GM18861 (cell line): Measurements from ENCODE around the gene PSAP.

ENCODE experiments used
- ATAC-seq: cut with Tn5 transposase; IDR thresholded peaks from one replicate; pipeline ENCODE4 v1.9.1; 2021; ENCODE audit not compliant: unreplicated experiment

The PSAP gene

DNA sequence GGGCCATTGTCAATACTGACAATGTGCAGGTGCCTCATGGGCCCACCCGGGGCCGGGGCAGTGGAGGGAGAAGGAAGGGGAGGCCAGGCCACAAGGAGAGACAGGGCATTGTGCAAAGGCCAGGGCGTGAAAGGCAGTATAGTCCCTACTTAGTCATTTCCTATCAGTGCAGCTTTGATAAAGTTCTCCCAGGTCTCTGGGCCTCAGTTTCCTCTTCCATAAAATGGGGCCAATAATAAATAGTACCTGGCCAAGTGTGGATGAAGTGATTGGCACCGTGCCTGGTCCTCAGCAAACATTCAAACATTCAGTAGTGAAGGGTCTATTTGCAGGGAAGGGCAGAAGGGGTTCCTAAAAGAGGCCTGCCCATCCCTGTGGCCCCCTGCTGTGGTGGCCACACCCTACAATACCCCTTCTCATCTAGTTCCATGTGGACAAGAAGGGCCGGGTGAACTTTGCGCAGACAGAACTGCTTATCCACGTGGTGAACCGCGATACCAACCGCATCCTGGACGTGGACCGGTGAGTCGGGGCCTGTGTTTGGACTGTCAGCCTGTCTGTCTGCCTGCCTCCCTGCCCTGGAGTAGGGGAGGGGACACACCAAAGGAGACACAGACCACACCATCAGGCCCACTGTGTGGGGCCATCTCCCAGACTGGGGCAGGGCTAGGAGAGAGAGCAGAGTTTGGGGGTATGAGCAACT is 40.9 kb downstream of the PSAP start:
- no peak for ATAC-seq

GRCh38 chr10:71809628-71810027 is 41.4 kb downstream of the PSAP start:
- ATAC-seq = no peak

DNA sequence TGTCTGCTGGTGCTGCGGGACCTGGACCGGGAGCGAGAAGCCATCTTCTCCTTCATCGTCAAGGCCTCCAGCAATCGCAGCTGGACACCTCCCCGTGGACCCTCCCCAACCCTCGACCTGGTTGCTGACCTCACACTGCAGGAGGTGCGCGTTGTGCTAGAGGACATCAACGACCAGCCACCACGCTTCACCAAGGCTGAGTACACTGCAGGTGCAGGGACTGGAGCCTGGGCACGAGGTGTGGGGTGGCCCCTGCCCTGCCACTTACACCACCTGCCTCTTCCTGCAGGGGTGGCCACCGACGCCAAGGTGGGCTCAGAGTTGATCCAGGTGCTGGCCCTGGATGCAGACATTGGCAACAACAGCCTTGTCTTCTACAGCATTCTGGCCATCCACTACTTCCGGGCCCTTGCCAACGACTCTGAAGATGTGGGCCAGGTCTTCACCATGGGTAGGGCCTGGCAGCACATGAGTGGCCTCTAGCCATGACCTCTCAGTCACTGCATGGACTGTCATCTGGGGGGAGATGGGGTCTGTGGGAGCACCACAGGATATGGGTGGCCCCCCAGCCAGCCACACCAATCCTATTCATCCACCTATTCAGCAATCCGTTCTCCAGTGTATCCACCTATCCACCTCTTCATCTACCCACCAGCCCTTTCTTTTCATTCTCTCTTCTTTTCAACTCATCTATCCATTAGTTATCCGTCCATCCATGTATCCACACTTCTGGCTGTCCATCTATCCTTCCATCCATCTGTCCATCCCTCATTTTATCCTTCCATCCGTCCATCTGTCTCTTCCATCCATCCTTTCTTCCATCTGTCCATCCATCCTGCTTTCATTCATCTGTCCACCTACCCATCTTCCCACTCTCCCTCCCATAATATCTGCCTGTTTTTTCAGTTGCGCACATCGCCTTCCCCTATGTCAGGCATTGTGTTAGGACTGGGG is 43.2 kb downstream of the PSAP start:
- no peak for ATAC-seq

DNA sequence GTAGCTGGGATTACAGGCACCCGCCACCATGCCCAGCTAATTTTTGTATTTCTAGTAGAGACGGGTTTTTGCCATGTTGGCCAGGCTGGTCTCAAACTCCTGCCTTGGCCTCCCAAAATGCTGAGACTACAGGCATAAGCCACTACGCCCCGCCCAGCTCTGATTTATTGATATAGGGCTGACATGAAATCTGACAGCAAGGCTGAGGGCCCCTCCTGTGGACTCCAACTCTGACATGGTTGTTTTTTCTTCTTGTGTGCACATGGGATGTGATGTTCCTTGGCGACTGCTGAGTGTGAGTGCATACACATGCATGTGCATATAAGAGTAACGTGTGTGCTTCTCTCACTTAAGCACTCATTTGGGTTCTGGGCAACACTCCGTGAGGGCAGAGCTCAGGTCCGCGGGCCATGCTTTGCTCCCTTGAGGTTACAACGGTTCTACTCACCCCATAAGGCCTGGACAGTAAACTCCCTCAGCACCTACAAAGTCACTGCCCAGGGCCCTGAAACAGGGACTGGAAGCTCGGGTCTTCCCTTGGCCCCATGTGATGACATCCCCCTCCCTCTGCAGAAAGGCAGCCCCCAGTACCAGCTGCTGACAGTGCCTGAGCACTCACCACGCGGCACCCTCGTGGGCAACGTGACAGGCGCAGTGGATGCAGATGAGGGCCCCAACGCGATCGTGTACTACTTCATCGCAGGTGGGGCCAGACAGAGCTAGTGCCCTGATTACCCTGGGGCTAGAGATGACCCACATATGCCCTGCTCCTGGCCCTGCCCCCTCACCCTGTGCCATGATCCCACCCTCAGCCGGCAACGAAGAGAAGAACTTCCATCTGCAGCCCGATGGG is 44.1 kb downstream of the PSAP start:
- no peak for ATAC-seq

DNA sequence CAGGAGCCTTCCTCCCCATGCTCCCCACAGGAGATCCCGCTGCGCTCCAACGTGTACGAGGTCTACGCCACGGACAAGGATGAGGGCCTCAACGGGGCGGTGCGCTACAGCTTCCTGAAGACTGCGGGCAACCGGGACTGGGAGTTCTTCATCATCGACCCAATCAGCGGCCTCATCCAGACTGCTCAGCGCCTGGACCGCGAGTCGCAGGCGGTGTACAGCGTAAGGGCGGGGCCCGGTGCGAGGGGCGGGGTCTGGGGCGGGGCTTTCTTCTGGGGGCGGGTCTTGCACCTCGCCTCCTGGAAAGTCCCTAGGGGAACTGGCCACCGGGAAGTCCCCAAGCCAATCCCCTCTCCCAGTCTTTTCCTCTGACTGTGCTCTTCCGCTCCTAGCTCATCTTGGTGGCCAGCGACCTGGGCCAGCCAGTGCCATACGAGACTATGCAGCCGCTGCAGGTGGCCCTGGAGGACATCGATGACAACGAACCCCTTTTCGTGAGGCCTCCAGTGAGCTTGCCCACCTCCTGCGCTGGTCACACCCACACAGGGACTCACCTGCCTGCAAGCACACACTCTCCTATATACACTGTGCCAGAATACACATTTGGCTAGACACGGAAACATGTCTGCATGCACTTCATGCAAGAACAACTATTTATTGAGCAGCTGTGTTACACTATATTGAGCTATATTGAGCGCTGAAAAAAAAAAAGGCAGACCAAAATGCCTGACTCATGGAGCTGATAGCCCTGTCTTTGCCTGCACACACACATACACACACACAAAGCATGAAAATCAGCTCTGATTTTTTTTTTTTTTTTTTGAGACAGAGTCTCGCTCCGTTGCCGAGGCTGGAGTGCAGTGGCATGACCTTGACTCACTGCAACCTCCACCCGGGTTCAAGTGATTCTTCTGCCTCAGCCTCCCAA is 45.0 kb downstream of the PSAP start:
- no peak for ATAC-seq

DNA sequence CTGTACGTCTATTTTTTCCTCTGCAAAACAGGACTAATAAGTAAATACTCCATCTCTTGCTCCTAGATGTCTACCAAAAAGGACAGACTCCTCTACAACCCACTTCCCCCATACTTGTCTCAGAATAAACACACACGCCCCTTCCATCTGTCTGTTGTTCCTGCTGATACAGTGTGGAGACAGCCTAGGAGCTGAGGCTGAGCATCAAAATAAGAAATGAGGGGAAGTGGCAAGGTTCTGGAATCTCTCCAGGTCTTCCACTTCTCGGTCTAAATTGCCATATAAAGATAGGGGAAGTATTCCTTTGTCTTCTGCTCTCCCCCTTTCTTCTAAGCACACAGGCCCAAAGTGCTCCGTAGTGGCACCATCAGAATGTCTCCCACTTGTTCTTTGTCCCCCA is 47.0 kb downstream of the PSAP start:
- no peak for ATAC-seq

GRCh38 chr10:71802715-71803488 is 48.1 kb downstream of the PSAP start:
- no peak for ATAC-seq

GRCh38 chr10:71802235-71802634 is 48.8 kb downstream of the PSAP start:
- no peak for ATAC-seq

- ATAC-seq = peak; percentile 83
Observed at GRCh38 chr10:71801361-71801760, 49.7 kb downstream of the PSAP start.

GRCh38 chr10:71799608-71800453 is 51.2 kb downstream of the PSAP start:
- ATAC-seq = no peak

DNA sequence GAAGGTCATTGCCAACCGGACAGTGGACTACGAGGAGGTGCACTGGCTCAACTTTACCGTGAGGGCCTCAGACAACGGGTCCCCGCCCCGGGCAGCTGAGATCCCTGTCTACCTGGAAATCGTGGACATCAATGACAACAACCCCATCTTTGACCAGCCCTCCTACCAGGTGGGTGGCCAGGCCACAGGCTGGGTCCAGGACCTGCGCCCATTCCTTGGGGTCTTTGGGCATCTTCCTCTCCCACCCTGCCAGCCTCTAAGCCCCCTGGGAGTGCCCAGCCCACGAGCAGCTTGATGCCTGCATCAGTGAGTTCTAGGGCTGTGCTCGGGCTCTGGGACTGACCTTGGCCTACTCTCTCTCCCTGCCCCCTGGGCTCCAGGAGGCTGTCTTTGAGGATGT is 51.9 kb downstream of the PSAP start:
- no peak for ATAC-seq

DNA sequence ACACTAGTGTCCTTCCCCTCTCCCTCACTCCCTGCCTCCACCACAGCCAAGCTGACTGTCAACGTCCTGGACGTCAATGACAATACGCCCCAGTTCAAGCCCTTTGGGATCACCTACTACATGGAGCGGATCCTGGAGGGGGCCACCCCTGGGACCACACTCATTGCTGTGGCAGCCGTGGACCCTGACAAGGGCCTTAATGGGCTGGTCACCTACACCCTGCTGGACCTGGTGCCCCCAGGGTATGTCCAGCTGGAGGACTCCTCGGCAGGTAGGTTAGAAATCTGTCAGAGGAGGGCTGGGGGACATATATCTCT is 52.8 kb downstream of the PSAP start:
- no peak for ATAC-seq

GRCh38 chr10:71797533-71798307 is 53.3 kb downstream of the PSAP start:
- ATAC-seq = no peak

DNA sequence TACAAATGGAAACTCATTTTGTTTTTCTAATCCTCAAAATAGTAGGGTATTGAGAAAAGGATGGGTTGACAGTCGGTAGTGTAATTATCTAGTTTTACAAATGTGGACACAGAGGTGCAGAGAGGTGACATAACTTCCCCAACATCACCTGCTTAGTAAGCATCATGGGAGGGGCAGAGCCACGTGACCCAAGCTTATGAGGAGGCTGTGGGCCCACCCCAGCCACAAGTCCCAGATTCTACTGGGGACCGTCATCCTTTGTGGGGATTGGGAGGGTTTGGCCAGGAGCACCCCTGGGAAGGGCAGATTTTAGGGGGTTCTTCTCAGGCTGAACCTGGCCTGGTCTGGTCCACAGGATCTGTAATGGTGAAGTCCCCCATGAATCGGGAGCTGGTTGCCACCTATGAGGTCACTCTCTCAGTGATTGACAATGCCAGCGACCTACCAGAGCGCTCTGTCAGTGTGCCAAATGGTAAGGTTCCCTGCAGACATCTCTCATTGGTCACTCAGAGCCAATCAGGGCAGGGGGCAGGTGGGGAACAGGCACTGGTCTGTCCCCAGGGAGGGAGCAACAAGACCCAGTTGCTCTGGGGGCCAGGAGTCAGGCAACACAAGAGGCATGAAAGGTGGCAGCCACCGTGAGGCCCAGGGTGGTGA is 54.2 kb downstream of the PSAP start:
- no peak for ATAC-seq

- ATAC-seq = no peak
Observed at GRCh38 chr10:71795248-71795647, 55.8 kb downstream of the PSAP start.

- ATAC-seq = no peak
Observed at GRCh38 chr10:71790749-71791440, 60.2 kb downstream of the PSAP start.

- ATAC-seq = no peak
Observed at GRCh38 chr10:71789871-71790270, 61.2 kb downstream of the PSAP start.
